Measurements from ENCODE around the gene ARF3. TPM values are rescaled to one million over a fixed set of nuclear protein-coding genes. Genes with fewer than 3 reads are reported as not detected.

Gene ARF3
- total and polyA plus RNA-seq, 2 of the 13 experiments (the other 11 are each of a cell fraction or from before 2014, with no cell fraction given) = 53.8 to 57.9 TPM

GRCh38 chr12:48890657-48891418, 66.4 kb downstream of the ARF3 start (continued):
- TF ChIP-seq, protein P1, sequence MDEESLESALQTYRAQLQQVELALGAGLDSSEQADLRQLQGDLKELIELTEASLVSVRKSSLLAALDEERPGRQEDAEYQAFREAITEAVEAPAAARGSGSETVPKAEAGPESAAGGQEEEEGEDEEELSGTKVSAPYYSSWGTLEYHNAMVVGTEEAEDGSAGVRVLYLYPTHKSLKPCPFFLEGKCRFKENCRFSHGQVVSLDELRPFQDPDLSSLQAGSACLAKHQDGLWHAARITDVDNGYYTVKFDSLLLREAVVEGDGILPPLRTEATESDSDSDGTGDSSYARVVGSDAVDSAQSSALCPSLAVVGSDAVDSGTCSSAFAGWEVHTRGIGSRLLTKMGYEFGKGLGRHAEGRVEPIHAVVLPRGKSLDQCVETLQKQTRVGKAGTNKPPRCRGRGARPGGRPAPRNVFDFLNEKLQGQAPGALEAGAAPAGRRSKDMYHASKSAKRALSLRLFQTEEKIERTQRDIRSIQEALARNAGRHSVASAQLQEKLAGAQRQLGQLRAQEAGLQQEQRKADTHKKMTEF (CRISPR knock-in tag; IDR thresholded peaks at IDR 0.05) = peak; percentile 61; the same call in 1 of the 2 replicates
- peak; percentile 77 for TF ChIP-seq SMC3 (IDR thresholded peaks at IDR 0.05; ENCODE audit: low read length)
- no peak for TF ChIP-seq NFYB (CRISPR knock-in tag; IDR thresholded peaks at IDR 0.05)
- no peak for TF ChIP-seq ZBTB26 (CRISPR knock-in tag; IDR thresholded peaks at IDR 0.05; ENCODE audit: borderline replicate concordance)
- no peak for TF ChIP-seq SRY (CRISPR knock-in tag; IDR thresholded peaks at IDR 0.05)
- no peak for TF ChIP-seq ZNF674 (CRISPR knock-in tag; IDR thresholded peaks at IDR 0.05; ENCODE audit: low read depth)
- no peak for TF ChIP-seq ZNF333 (CRISPR knock-in tag; IDR thresholded peaks at IDR 0.05; ENCODE audit: borderline replicate concordance)
- TF ChIP-seq GTF2F1 (IDR thresholded peaks at IDR 0.05; ENCODE audit: low read length) = no peak
- no peak for TF ChIP-seq ZMYM2 (CRISPR knock-in tag; IDR thresholded peaks at IDR 0.05)
- TF ChIP-seq ARID4A (CRISPR knock-in tag; IDR thresholded peaks at IDR 0.05; ENCODE audit: borderline replicate concordance) = peak; percentile 33; the same call in 1 of the 2 replicates
- no peak for TF ChIP-seq LCORL (IDR thresholded peaks at IDR 0.05)
- TF ChIP-seq LCORL (CRISPR knock-in tag; IDR thresholded peaks at IDR 0.05) = peak; percentile 69
- TF ChIP-seq POLR2AphosphoS5 (IDR thresholded peaks at IDR 0.05; ENCODE audit: low read depth, low read length) = no peak
- TF ChIP-seq JARID2 (CRISPR knock-in tag; IDR thresholded peaks at IDR 0.05; ENCODE audit: insufficient replicate concordance) = peak; percentile 67
- peak; percentile 71; the same call in 1 of the 2 replicates for TF ChIP-seq ZNF580 (CRISPR knock-in tag; IDR thresholded peaks at IDR 0.05; ENCODE audit: borderline replicate concordance, low read depth)
- TF ChIP-seq PTBP1 (IDR thresholded peaks at IDR 0.05; ENCODE audit: low read depth, low read length, poor library complexity, severe bottlenecking) = peak; percentile 30
- peak; percentile 61; the same call in 1 of the 2 replicates for TF ChIP-seq KDM4B (CRISPR knock-in tag; IDR thresholded peaks at IDR 0.05)
- TF ChIP-seq JUND (CRISPR knock-in tag; IDR thresholded peaks at IDR 0.05) = no peak
- no peak for TF ChIP-seq CENPX (CRISPR knock-in tag; IDR thresholded peaks at IDR 0.05)
- TF ChIP-seq SALL1 (CRISPR knock-in tag; IDR thresholded peaks at IDR 0.05) = peak; percentile 65
- TF ChIP-seq MIXL1 (CRISPR knock-in tag; IDR thresholded peaks at IDR 0.05) = 0 out of 2 replicates have a peak, but pooled peaks have one; percentile 40
- no peak for TF ChIP-seq ZNF263 (CRISPR knock-in tag; IDR thresholded peaks at IDR 0.05)
- TF ChIP-seq, protein P2, sequence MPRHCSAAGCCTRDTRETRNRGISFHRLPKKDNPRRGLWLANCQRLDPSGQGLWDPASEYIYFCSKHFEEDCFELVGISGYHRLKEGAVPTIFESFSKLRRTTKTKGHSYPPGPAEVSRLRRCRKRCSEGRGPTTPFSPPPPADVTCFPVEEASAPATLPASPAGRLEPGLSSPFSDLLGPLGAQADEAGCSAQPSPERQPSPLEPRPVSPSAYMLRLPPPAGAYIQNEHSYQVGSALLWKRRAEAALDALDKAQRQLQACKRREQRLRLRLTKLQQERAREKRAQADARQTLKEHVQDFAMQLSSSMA (CRISPR knock-in tag; IDR thresholded peaks at IDR 0.05) = no peak
- TF ChIP-seq SMAD3 (CRISPR knock-in tag; IDR thresholded peaks at IDR 0.05) = peak; percentile 67; the same call in 1 of the 2 replicates

Data from HepG2 (cell line).